ENCODE measurements around the gene NOP53.

Gene NOP53

GRCh38 chr19:47794526-47794925, 49.2 kb downstream of the NOP53 start:
- Histone ChIP-seq H3K27me3 (peaks cover 13% of the 10 kb centered on the region), H3K36me3 (no peaks in the 10 kb centered on the region), H3K4me1 (ENCODE audit: control insufficient read depth in 1 of 2, insufficient read depth in 1 of 2, low read depth in 1 of 2, low read length in 1 of 2) (no peaks in the 10 kb centered on the region), H3K4me3 (ENCODE audit: low read depth in 1 of 2, low read length in 1 of 2) (no peak overlapping the region), H3K9me3 (no peaks in the 10 kb centered on the region), H3K27ac (no peak overlapping the region)
- TF ChIP-seq CTCF (IDR thresholded peaks at IDR 0.05), result no peak

GRCh38 chr19:47796785-47797184, 51.4 kb downstream of the NOP53 start:
- Histone ChIP-seq H3K27me3 (peaks cover 13% of the 10 kb centered on the region), H3K9me3 (no peaks in the 10 kb centered on the region), H3K36me3 (no peaks in the 10 kb centered on the region), H3K27ac (no peak overlapping the region), H3K4me1 (ENCODE audit: control insufficient read depth in 1 of 2, insufficient read depth in 1 of 2, low read depth in 1 of 2, low read length in 1 of 2) (no peaks in the 10 kb centered on the region), H3K4me3 (ENCODE audit: low read depth in 1 of 2, low read length in 1 of 2) (no peak overlapping the region)
- no peak for TF ChIP-seq CTCF (IDR thresholded peaks at IDR 0.05)

GRCh38 chr19:47797996-47798903, 52.9 kb downstream of the NOP53 start:
- no peak for TF ChIP-seq CTCF (IDR thresholded peaks at IDR 0.05)
- H3K27me3 ChIP-seq, result peaks cover 13% of the 10 kb centered on the region
- H3K4me3 ChIP-seq (ENCODE audit: low read depth in 1 of 2, low read length in 1 of 2), result no peak overlapping the region
- no peaks in the 10 kb centered on the region for H3K36me3 ChIP-seq
- no peaks in the 10 kb centered on the region for H3K4me1 ChIP-seq (ENCODE audit: control insufficient read depth in 1 of 2, insufficient read depth in 1 of 2, low read depth in 1 of 2, low read length in 1 of 2)
- H3K27ac ChIP-seq, result no peak overlapping the region
- no peaks in the 10 kb centered on the region for H3K9me3 ChIP-seq

GRCh38 chr19:47798904-47799266, 53.5 kb downstream of the NOP53 start:
- Histone ChIP-seq H3K4me1 (ENCODE audit: control insufficient read depth in 1 of 2, insufficient read depth in 1 of 2, low read depth in 1 of 2, low read length in 1 of 2) (no peaks in the 10 kb centered on the region), H3K27me3 (peaks cover 13% of the 10 kb centered on the region), H3K27ac (no peak overlapping the region), H3K9me3 (no peaks in the 10 kb centered on the region), H3K4me3 (ENCODE audit: low read depth in 1 of 2, low read length in 1 of 2) (no peak overlapping the region), H3K36me3 (no peaks in the 10 kb centered on the region)
- no peak for TF ChIP-seq CTCF (IDR thresholded peaks at IDR 0.05)

GRCh38 chr19:47801270-47801669, 55.9 kb downstream of the NOP53 start:
- no peak for TF ChIP-seq CTCF (IDR thresholded peaks at IDR 0.05)
- H3K36me3 ChIP-seq, result no peaks in the 10 kb centered on the region
- peaks cover 13% of the 10 kb centered on the region for H3K27me3 ChIP-seq
- H3K4me3 ChIP-seq (ENCODE audit: low read depth in 1 of 2, low read length in 1 of 2), result no peak overlapping the region
- H3K4me1 ChIP-seq (ENCODE audit: control insufficient read depth in 1 of 2, insufficient read depth in 1 of 2, low read depth in 1 of 2, low read length in 1 of 2), result no peaks in the 10 kb centered on the region
- H3K9me3 ChIP-seq, result no peaks in the 10 kb centered on the region
- no peak overlapping the region for H3K27ac ChIP-seq
